ENCODE measurements around the gene FRMD4A.

Gene FRMD4A

DNA sequence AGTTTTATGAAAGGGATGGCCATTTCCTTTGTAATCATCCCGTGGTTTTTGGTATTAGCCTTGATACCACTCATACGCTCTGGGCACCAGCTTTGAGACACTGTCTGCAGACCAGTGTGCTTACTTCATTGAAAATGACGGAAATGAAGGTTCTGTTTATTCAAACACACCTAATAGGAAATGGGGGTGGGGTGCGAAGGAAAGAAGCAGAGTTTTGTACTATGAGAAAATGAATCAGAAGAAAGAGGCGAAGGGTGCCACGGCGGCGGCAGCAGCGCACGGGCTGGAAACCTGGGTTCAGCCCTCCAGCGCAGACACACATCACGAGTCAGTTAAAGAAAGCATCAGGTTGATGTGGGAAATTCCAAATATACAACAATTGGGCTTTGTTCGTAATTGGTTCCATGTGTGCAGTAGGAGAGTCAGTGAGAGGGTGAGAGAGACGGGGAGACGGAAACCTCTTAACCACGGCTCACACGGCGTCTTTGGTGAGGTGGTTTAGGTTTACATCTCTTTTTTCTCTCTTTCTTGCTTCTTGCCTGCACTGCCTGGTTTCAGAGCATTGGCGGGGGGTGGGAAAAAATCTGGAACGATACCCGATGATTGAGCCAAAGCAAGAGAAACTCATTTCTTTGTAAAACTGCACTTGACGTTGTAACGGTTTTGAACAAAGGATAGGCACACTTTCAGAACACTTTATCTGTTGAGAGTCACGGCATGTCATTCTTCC is 321.2 kb downstream of the FRMD4A start:
- DNase-seq, result peak; percentile 83

DNA sequence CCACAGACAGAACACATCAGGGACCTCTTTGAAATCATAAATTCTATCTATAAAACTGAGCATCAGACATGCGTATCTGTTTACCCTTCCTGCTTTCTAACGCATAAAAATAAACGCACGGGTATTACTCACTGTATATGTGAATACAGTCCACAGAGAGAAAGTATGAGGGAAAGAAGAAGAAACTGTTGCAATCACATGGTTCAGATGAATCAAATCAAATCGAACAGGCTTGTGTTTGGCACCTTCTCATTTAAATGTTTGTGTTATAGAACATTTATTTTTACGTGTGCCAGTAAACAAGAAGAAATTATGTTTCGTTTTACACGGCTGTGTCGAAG is 322.0 kb downstream of the FRMD4A start:
- no peak for DNase-seq

DNA sequence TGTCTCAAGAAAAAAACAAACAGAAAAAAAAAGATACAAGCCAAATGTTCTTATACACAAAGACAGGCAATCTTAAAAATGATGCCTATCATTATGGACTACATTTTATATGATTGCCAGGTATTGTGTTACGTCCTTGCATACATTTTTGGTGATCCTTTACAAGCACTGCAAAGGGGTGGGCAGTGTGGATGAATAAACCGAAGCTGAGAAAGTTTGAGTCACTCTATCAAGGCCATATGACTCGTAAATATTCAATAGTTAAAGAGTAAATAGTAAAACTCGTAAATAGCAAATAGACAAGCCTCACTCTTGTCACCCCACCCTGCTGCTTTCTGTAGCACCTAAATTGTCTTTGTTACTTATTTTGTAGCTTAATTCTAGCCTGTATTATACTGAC is 326.2 kb downstream of the FRMD4A start:
- no peak for DNase-seq

DNA sequence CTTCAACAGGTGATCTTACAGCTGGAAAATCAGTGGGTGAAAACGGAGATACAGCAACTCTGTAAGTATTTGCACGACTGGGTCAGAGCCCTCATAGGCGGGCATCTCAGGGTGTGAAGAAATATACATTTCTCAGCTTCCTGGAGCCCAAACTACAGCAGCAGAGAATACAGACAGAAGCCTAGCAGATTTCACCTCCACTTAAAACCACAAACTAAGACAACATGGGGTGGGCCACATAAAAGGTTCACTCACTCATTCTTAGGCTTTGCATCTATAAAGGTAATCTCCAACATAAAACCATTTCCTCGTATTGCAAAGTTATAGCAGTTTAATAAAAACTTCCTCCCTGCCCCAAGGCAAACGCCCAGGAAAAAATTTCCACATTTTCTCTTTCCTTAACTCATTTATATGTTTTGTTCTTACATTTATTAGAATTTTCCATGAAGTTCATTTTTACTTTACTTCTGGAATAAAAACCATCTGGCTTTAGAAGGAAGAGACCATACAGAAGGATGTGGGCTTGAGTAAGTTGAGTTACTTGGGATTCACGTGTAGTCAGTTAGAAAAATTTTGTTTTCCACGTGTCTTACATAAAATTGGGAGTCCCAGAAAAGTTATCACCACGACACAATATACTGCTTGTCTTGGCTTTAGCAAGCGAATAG is 327.1 kb downstream of the FRMD4A start:
- no peak for DNase-seq

DNA sequence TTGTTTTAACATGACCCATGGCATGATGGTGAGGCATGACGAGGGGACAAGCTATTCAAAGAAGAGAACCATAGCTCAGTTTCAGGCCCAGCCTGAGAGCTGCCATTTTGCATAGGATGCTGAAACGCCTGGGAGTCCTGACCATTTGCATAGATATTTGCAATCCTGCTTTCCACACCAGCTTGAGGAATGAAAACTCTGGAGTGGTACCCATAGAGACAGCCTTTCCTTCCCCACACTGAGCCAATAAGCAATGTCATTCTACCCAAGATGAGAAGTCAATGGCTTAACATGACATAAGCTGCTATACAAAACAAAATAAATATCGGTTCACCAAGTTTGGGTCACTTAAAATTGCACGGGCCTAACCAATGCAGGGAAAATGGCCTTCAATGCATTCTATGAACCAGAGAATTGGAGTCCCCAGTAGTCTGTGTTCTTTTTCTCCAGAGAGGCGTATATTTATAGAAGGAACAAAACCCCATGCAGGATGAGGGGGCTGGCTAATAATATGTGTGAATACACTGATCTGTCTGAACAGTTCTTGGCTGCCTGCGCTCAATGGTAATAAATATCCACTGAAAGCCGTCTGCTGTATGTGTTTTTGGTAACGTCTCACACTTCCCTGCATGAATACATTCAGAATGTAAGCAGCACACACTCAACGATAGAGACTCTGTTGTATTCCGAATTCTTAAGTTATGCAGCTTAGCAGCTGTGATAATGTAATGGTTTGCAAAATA is 329.3 kb downstream of the FRMD4A start:
- DNase-seq, result no peak

DNA sequence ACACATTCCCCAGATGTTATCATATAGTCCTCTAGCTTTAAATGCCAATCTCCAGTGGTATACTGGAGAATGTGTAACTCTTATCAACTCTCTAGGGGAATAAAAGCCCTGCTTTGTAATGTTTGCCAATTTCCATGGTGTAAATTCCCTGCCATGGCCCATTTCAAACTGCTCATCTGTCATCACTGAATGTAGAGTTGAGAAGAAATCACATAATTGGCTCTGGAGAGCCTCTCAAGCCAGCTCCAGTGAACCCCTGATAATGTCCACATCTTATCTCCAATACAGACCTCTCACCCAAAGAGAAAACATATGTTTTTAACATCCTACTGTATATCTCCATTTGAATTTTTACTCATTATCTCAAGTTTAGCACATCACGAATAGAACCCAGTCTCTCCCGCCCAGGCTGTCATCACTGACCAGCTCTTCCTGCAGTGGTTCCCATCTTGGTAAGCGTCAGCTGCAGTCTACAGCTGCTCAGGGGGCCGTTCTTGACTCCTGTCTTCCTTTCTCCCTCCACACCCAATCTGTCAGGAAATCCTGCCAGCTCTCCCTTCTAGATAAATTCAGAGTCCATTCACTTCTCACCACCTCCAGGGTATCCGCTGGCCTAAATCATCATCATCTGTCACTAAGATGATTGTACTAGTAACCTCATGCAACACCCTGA is 332.4 kb downstream of the FRMD4A start:
- no peak for DNase-seq

DNA sequence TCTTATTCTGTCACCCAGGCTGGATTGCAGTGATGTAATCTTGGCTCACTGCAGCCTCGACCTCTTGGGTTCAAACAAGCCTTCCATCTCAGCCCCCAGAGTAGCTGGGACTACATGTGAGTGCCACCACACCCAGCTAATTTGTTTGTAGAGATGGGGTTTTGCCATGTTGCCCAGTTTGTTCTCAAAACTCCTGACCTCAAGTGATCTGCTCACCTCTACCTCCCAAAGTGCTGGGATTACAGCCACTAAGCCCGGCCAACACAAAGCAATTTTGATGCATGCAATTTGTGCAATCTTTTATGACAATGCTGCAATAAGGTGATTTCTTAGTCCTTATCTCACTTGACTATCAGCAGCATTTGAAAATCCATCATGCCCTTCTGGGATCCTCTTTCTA is 333.1 kb downstream of the FRMD4A start:
- DNase-seq, result no peak

DNA sequence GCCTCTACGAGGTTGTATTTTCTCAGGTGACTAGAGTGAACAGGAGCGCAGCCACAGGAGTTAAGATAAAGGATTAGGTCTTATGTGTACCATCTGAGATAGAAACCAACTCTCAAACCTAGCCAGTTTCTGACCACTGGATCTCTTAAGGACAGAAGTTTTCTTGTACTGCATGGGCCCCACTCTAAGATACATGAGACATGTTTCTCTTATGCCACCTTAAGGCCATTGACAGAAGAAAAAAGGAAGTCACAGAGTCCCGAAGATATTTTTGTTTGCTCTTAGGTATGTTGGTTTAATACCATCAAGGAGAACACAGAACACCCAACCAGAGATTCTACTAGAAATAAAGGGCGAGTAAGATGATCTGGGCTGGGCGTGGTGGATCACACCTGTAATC is 335.8 kb downstream of the FRMD4A start:
- DNase-seq, result no peak

DNA sequence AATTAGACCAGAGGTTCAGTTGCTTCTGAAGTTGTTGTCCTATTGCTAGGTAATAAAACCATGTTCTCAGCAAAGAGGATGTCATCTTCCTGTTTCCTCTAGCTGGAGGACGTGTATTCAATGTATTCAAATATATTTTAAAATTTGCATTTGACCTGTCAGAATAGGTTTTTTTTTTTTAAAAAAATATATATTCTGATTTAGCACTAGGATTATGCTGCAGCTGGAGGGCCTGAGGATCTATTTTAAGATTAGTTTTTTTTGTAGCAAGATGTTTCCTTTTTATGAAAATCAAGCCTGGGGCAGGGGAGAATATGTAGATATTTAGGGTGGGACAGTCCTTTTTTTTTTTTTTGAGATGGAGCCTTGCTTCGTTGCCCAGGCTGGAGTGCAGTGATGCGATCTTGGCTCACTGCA is 337.0 kb downstream of the FRMD4A start:
- no peak for DNase-seq

DNA sequence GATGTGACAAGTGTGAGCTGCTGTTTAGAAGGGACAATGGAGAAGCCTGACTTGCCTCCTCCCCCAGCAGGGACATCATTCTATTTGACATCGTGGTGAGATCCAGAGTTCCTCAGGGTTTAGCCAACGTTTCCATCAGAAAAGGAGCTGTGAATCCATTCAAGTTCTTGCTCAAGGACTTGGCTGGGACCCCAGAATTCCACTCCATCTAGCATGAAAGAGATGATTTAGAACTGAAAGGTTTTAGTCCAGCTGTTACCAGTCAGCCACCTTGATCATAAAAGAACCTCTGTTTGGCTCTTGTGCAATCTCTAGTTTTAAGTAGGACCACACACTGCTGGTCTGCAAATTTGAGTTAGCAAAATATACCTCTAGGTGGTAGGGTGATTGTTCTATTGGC is 337.6 kb downstream of the FRMD4A start:
- DNase-seq, result no peak

DNA sequence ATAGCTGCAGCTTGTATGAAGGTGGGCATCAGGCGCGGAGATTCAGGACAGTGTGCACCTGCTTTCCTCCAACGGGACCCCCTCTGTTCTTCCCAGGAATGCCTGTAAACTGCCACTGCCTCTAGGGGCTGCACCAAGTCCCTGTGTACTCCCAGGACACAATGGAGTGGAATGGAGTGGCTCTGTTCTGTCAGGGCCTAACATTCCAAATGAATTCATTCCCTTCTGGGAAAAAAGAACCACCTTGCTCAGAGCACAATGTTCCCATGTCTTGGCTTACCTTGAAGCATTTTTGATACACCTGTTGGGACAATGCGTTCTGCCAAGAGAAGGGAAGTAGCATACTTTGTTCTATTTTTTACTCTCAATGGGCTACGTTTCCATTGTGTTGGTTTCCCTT is 339.4 kb downstream of the FRMD4A start:
- no peak for DNase-seq

DNA sequence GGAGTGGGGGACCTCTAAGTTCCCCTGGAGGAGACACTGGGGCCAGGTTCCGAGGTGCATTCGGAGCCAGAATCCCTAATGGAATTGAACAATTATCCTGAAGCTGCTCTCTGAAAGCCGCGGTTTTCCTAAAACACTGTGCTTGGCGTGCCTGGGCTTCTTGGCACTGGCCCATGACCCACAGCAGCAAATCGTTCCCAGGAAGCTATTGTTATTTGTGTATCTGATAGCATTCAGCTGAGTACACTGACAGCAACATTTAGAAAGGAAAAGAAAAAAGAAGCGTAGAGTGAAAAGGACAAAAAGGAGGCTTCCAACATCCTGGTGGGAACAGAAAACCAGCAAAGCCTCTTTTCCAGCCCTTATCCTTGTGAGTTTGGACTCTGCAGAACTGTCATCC is 339.8 kb downstream of the FRMD4A start:
- DNase-seq, result no peak

DNA sequence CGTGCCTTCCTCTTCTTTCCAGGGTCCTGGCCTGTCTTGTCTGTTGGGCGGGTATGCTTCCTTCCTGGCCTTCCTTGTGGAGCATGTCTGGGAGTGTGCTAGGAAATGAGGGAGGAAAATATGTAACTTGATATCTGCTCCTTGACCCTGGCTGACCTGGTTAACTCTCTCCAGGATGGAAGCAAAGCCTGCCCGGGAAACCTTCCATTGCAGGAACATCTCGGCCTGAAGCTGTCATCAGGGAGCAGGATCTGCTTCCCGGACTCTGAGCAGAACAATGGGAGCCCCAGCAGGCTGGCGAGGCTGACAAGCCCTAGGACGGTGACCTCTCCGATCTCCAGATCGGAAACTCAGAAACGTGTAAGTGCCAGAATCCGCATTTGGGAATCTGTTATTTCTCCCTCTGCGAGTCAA is 340.3 kb downstream of the FRMD4A start:
- DNase-seq, result peak; percentile 66

DNA sequence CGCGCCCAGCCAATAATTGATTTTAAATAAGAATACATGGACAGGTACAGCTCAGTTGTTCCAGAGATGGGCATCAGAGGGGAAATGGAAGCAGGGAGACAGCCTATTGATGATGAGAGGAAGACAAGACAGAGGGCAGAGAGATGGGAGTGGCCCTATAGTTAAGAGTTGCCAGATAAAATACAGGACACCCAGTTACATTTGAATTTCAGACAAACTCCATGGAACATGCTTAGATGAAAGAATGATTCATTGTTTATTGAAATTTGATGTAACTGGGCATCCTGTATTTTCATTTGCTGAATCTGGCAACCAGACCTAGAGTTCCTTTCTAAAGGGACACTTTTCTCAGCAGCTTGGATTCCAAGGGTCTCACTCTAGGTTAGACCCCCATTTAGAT is 341.1 kb downstream of the FRMD4A start:
- DNase-seq, result no peak

DNA sequence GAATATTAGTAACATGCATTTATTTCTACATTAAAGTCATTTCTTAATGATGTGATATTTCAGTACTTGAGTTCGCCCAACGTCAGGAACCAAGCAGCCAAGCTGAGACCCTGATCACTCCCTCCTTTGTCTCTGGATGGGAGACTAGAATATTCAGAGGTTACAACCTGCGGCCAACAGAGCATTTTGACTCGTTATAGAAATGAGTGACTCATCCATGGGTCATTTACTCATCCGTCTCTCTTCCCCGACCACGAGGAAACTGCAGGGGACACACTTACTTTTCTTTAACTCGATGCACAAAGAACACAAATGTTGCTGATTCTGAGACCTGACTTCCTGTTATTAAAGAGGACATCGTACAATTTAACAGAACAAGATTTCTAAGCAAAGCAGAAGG is 343.3 kb downstream of the FRMD4A start:
- DNase-seq, result no peak

DNA sequence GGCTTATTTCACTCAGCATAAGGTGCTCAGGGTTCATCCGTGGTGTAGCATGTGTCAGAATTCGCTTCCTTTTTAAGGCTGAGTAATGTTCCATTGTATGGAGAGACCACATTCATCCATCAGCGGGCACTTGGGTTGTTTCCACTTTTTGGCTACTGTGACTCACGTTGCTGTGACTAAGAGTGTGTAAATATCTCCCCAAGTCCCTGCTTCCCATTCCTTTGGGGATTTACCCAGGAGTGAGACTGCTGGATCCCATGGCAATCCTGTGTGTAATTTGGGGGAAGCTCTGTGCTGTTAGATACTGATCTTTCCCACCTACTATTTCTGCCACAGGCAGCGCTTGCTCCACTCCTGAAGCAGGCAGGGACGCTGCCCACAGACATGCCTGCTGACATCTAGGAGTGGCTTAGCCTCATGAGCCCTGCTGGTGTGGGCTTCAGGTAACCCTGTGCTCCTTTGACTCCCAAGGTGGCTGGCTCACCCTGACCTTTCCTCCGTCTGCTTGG is 346.0 kb downstream of the FRMD4A start:
- no peak for DNase-seq

DNA sequence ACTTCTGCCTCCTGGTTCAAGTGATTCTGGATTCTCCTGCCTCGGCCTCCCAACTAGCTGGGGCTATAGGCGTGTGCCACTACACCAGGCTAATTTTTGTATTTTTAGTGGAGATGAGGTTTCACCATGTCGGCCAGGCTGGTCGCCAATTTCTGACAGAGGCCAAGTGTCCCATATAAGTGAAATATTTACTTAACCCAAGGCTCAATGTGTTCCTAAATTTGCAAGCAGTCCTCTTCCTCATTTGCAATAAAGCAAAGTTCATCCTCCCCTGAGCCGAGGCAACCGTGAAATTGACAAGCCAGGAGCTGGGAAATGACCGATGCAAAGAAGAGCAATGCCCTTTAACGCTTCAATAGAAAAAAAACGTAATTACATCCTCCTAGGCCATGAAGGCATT is 347.7 kb downstream of the FRMD4A start:
- no peak for DNase-seq

DNA sequence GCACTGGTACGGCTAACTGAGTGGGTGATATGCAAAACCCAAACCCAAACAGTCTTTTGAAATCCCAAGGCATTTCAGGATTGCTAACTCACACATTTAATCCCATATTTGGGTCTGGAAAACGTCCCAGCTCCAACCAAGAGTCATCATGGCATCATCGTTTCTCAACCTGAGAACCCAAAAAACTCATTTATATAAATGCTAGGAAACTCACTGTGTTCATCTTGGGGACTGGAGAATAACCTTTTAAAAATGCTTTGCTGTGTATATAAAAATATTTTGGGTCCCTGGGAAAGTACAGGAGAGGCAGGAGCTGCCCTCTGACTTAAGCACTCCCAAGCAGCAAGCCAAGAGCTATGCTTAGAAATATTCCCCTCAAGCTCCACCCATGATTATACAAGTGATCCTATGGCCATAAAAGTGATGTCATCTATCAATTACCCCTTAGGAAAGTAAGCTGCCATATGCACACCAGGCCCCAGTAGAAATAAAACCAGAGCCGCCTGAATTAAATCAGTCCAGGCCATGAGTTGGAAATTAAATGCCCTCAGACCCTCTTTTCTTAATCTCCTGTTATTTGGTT is 352.1 kb downstream of the FRMD4A start:
- no peak for DNase-seq

DNA sequence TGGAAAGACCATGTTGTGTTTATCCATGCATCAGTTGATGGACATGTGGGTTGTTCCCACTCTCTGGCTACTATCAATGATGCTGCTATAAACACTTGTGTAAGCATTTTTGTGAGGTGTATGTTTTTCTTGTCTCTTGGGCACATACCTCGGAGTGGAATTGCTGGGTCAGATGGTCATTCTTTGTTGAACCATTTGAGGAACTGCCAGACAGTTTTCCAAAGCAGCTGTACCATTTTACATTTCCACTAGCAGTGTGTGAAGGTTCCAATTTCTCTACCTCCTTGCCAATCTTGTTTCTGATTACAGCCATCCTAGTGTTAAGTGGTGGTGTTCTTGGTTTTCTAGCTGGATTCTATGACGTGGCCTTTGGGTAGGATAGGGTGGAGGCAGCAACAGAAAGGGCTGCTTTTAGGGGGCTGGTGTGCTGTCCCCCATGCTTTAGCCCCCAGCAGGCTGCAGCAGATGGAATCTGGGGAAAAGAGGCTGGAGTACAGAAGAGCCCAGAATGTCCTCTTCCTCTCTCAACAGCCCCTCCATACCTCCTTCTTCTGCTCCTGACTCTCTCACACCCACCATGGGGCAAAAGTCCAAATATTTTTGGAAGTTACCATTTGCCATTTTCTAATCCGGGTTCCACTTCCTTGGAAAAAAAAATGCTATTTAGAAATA is 352.7 kb downstream of the FRMD4A start:
- DNase-seq, result no peak

DNA sequence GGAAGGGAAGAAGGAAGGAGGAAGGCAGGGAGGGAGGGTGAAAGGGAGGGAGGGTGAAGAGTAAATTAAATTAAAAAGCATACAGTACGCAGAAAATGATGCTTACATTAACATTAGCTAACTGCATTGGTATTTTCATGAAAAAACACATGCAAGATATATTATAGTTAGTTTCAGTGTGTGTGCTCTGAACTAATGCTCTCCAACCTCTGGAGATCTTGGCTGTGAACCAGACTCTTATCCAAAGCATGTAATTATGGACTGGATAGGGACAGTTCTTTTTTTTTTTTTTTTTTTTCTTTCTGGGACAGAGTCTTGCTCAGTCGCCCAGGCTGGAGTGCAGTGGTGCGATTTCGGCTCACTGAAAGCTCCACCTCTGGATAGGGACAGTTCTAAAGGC is 357.0 kb downstream of the FRMD4A start:
- DNase-seq, result peak; percentile 65

DNA sequence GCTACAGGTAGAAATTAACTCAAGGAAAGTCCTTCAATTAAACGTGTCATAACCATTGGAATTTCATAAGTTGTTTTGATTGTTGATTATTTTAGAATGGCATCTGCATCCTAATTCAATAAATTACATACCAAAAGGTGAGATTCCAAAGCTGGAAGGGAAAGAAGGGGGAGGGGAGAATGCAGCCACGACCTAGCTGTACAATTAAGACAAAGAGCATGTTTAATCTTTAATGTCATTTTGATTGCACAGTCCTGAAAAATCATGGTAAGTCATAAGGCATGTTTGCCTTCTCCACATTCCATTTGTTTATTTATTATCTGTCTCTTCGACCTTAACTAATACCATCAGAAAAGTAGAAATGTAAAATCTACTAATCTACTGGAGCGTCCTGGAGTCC is 358.1 kb downstream of the FRMD4A start:
- DNase-seq, result no peak
